Sigmoid colon (tissue), 7 donors: ENCODE data around the gene S100A10. TPM values are rescaled to one million over a fixed set of nuclear protein-coding genes. Genes with fewer than 3 reads are reported as not detected.

Source experiments
- DNase-seq: peaks from one replicate; pipeline ENCODE4 v3.0.0-alpha.2; 2019
- H3K27ac ChIP-seq, 4 donors: fragments of 200-600 bp; sonication (generic); one replicate each; pipeline ENCODE4 v1.5.1; 2016 to 2019; ENCODE audit warnings: mild to moderate bottlenecking in 1 of 4
- H3K27me3 ChIP-seq, 3 donors: fragments of 200-600 bp; sonication (generic); one replicate each; pipeline ENCODE4 v1.5.1; 2019; ENCODE audit warnings: mild to moderate bottlenecking in 1 of 3
- H3K36me3 ChIP-seq, 4 donors: fragments of 200-600 bp; sonication (generic); one replicate each; pipeline ENCODE4 v1.5.1; 2016 to 2019
- H3K4me1 ChIP-seq, 4 donors: fragments of 200-600 bp; sonication (generic); one replicate each; pipeline ENCODE4 v1.5.1; 2017 to 2019
- H3K4me3 ChIP-seq, 4 donors: fragments of 200-600 bp; sonication (generic); one replicate each; pipeline ENCODE4 v1.5.1; 2017 to 2019; ENCODE audit warnings: mild to moderate bottlenecking in 2 of 4, moderate library complexity in 1 of 4
- H3K9me3 ChIP-seq, 4 donors: fragments of 200-600 bp in 3 of 4; sonication (generic) in 3 of 4; one replicate each; pipeline versions ENCODE4 v1.5.1 to v1.6.1; 2013 to 2019
- CTCF ChIP-seq, 4 experiments: fragments of 450-650 bp in 3 of 4; fragments of 200-600 bp in 1 of 4; IDR thresholded peaks; one replicate each; pipeline ENCODE4 v1.5.1; 2016 to 2019; ENCODE audit warnings: antibody characterized with exemption in 4 of 4, mild to moderate bottlenecking in 3 of 4, moderate library complexity in 2 of 4
- EP300 ChIP-seq, 4 donors: sonication (generic); formaldehyde crosslinking; IDR thresholded peaks; one replicate each; pipeline ENCODE4 v1.6.1; 2017; ENCODE audit warnings: antibody characterized with exemption in 4 of 4
- POLR2A ChIP-seq, 2 donors: fragments of 450-650 bp; IDR thresholded peaks; one replicate each; pipeline ENCODE4 v1.6.1; 2016; ENCODE audit warnings: antibody characterized with exemption in 2 of 2, mild to moderate bottlenecking in 2 of 2, moderate library complexity in 2 of 2
- POLR2AphosphoS5 ChIP-seq, 4 donors: sonication (generic); formaldehyde crosslinking; IDR thresholded peaks; one replicate each; pipeline ENCODE4 v1.6.1; 2017; ENCODE audit warnings: antibody characterized with exemption in 4 of 4
- WGBS, 2 donors: extraction: QIAGEN DNeasy Blood & Tissue Kit; methylation state at CpG; one replicate each; pipeline ENCODE4 v1.1.7; 2013; 5-methylcytosine and 5-hydroxymethylcytosine counted together
- intact Hi-C: fragments of 100-400 bp; cut with DNase I; formaldehyde crosslinking; loops from one replicate; pipeline ENCODE4 v1.15.1; 2023
- polyA plus RNA-seq, 3 donors: library from polyadenylated mRNA; stranded (reverse); fragments of 200-250 nt; gene quantifications; one replicate each; pipeline ENCODE4 v1.2.3, GENCODE V29; 2013
- total RNA-seq, 4 donors: library from RNA; depleted of rRNA; stranded (reverse); fragments of >200 nt; gene quantifications; one replicate each; pipeline ENCODE4 v1.1.0, GENCODE V29; 2016
- donor health status: healthy with polysubstance abuse.
- donor health status: Bipolar disorder and iron deficiency.
- donor health status: healthy.

The S100A10 gene
- total and polyA plus RNA-seq, 7 donors = 20.2 to 1,816 (median 57.9) TPM

DNA sequence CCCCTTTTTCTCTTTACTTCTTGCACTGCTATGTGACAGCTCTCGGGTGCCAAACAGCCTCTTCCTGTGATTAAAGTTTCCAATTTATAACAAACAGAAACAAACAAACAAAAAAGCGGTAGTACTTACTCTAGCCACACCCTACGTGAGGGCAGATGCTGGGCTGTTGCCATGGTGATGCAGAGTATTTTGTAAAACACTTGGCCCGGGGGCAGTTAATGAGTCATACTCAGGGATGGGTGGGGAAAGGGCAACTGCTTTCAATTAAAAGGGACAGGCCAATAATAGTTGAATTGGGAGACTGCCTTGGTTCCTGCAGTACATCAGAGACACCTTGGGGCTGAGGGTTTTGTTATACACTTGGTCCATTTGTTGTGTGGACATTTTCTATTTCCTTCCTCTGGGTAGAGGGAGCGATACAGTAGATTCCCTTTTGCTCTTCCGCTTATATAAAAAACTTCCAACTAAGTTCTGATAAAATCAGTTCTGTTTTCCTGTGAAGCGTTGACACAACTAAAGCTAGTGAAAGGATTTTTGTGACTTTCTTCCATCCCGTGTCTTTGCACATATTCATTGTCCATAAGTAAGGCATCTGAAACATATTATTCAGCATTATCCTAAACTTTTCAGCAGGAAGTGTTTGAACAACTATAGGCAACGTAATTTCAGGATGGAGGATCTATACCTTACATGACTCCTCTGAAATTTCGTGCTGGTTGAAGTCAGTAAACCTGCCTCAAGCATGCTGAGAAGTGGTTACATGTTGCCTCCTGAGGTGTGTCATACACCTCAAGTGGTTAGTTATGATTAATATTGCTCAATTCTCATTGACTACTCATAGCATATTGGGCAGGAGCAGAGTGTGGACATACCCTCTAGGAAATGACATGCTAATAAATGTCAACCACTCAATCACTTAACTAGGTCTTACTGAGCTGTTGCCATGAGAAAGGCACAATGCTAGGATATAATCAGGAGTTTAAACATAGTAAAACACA, 47.6 kb downstream of the S100A10 start:
- Histone ChIP-seq H3K9me3 (no peaks in the 10 kb centered on the region), H3K4me1 (peaks cover 0 to 47% (median 36%) of the 10 kb centered on the region in 4 donors), H3K27ac (peak overlapping the region; percentile 46 to 85 (median 71)), H3K4me3 (no peak overlapping the region), H3K36me3 (no peaks in the 10 kb centered on the region), H3K27me3 (no peaks in the 10 kb centered on the region)
- peak; percentile 95 for DNase-seq
- intact Hi-C loops = no loop called here
- 24 to 38% methylated on average over 10 of the region's 10 CpGs for WGBS, 2 donors
- TF ChIP-seq POLR2AphosphoS5 (IDR thresholded peaks at IDR 0.05) (peak in 3 of 4 donors; percentile 27 to 74 (median 49)), EP300 (IDR thresholded peaks at IDR 0.05) (no peak)

DNA sequence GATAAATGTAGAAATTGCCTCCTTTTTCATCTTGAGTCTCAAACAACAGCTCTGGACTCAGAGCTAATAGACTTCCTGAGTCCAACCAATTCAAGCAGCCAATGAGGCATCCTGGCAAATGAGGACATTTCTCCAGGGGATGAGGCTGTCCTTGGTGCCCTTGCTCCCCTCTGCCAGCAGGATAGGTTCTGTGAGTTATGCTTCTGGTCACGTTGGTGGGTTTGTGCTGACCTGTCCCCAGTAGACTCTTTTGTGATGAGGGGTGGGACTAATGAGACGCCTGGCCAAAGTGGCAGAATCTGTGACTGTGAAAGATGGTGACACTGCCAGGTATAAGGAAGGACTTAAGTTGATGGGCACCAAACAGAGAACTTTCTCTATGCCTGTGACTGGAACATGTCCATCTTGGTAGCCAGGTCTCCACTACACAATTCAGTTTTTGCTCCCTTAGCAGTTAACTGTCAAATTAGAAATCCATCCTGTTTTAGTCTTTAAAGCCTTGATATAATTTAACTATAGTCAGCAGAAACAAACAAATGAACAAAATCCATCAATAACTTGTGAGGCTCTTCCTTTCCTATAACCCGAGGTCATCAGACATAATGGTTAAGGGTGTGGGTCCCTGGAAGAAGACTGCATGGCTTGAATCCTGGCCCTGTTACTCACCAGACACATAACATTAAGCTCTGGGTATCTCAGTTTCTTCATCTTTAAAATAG, 48.6 kb downstream of the S100A10 start:
- TF ChIP-seq POLR2A (IDR thresholded peaks at IDR 0.05) (no peak), EP300 (IDR thresholded peaks at IDR 0.05) (no peak), CTCF (IDR thresholded peaks at IDR 0.05) (no peak), POLR2AphosphoS5 (IDR thresholded peaks at IDR 0.05) (no peak)
- Histone ChIP-seq H3K4me1 (peaks cover 0 to 54% (median 40%) of the 10 kb centered on the region in 4 donors), H3K27ac (peak overlapping the region; percentile 46 to 85 (median 71)), H3K27me3 (no peaks in the 10 kb centered on the region), H3K4me3 (no peak overlapping the region), H3K36me3 (no peaks in the 10 kb centered on the region), H3K9me3 (no peaks in the 10 kb centered on the region)
- WGBS, 2 donors = 61 to 74% methylated on average over 3 of the region's 3 CpGs
- no peak for DNase-seq
- intact Hi-C loops = no loop called here

GRCh38 chr1:151944126-151944856, 49.4 kb downstream of the S100A10 start:
- intact Hi-C loops = no loop called here
- no peaks in the 10 kb centered on the region for H3K9me3 ChIP-seq
- 41 to 56% methylated on average over 7 of the region's 7 CpGs for WGBS, 2 donors
- H3K36me3 ChIP-seq = no peaks in the 10 kb centered on the region
- peak overlapping the region; percentile 46 to 85 (median 71) for H3K27ac ChIP-seq
- H3K4me3 ChIP-seq = no peak overlapping the region
- no peaks in the 10 kb centered on the region for H3K27me3 ChIP-seq
- no peak for DNase-seq
- TF ChIP-seq POLR2AphosphoS5 (IDR thresholded peaks at IDR 0.05) (peak in 1 of 4 donors; percentile 36), POLR2A (IDR thresholded peaks at IDR 0.05) (no peak)
- H3K4me1 ChIP-seq = peaks cover 0 to 54% (median 40%) of the 10 kb centered on the region in 4 donors

- TF ChIP-seq EP300 (IDR thresholded peaks at IDR 0.05) = no peak
- no peak for TF ChIP-seq POLR2A (IDR thresholded peaks at IDR 0.05)
- no peak for TF ChIP-seq CTCF (IDR thresholded peaks at IDR 0.05)
- TF ChIP-seq POLR2AphosphoS5 (IDR thresholded peaks at IDR 0.05) = no peak
- Histone ChIP-seq H3K27ac (peak overlapping the region in 3 of 4 donors; percentile 71 to 85 (median 71)), H3K9me3 (no peaks in the 10 kb centered on the region), H3K36me3 (no peaks in the 10 kb centered on the region), H3K4me1 (peaks cover 0 to 54% (median 40%) of the 10 kb centered on the region in 4 donors), H3K27me3 (no peaks in the 10 kb centered on the region), H3K4me3 (no peak overlapping the region)
- intact Hi-C loops = no loop called here
- DNase-seq = no peak
- 97 to 98% methylated on average over 1 of the region's 1 CpG for WGBS, 2 donors
Measured at GRCh38 chr1:151943591-151943990, 50.1 kb downstream of the S100A10 start.

GRCh38 chr1:151942882-151943281, 50.8 kb downstream of the S100A10 start:
- peak overlapping the region in 2 of 4 donors; percentile 20 to 64 for H3K27ac ChIP-seq
- no peak for DNase-seq
- H3K4me3 ChIP-seq = no peak overlapping the region
- 91 to 96% methylated on average over 1 of the region's 1 CpG for WGBS, 2 donors
- H3K36me3 ChIP-seq = no peaks in the 10 kb centered on the region
- H3K4me1 ChIP-seq = peaks cover 0 to 54% (median 40%) of the 10 kb centered on the region in 4 donors
- intact Hi-C loops = no loop called here
- H3K27me3 ChIP-seq = no peaks in the 10 kb centered on the region
- no peaks in the 10 kb centered on the region for H3K9me3 ChIP-seq
- no peak for TF ChIP-seq POLR2AphosphoS5 (IDR thresholded peaks at IDR 0.05)
- TF ChIP-seq EP300 (IDR thresholded peaks at IDR 0.05) = no peak
- no peak for TF ChIP-seq POLR2A (IDR thresholded peaks at IDR 0.05)
- no peak for TF ChIP-seq CTCF (IDR thresholded peaks at IDR 0.05)
